Lung (tissue), 12 donors: Measurements from ENCODE around the gene POU3F4. TPM values are rescaled to one million over a fixed set of nuclear protein-coding genes. Genes with fewer than 3 reads are reported as not detected.
A peak's percentile ranks its signal among the peaks of the same experiment; 100 is the strongest.

ENCODE experiments used
- ATAC-seq: fragments of 200-7000 bp; cut with Tn5 transposase; one replicate; pipeline ENCODE4 v1.9.1; 2020; ENCODE audit warnings: moderate number of reproducible peaks; ENCODE audit not compliant: insufficient read depth, low FRiP score
- DNase-seq, 3 donors: peaks; one replicate each; pipeline ENCODE4 v3.0.0-alpha.2; 2013 to 2017
- H3K27ac ChIP-seq, 2 donors: one replicate each; pipeline ENCODE4 v1.5.1; 2013; ENCODE audit warnings: mild to moderate bottlenecking in 2 of 2, moderate library complexity in 2 of 2, control low read depth in 1 of 2, inconsistent platforms in 1 of 2, low read depth in 1 of 2, low read length in 1 of 2
- H3K27me3 ChIP-seq, 3 donors: one replicate each; pipeline ENCODE4 v1.5.1; 2013; ENCODE audit warnings: low read length in 2 of 3; ENCODE audit not compliant: control insufficient read depth in 3 of 3, insufficient read depth in 3 of 3
- H3K36me3 ChIP-seq, 4 donors: one replicate each; pipeline ENCODE4 v1.5.1; 2013; ENCODE audit warnings: low read length in 4 of 4, mild to moderate bottlenecking in 1 of 4, moderate library complexity in 1 of 4; ENCODE audit not compliant: control insufficient read depth in 4 of 4, insufficient read depth in 4 of 4
- H3K4me1 ChIP-seq, 5 donors: one replicate each; pipeline ENCODE4 v1.5.1; 2013; ENCODE audit warnings: low read length in 5 of 5, mild to moderate bottlenecking in 2 of 5, moderate library complexity in 1 of 5; ENCODE audit not compliant: control insufficient read depth in 5 of 5, insufficient read depth in 5 of 5
- H3K4me3 ChIP-seq: one replicate; pipeline ENCODE4 v1.5.1; 2013; ENCODE audit warnings: mild to moderate bottlenecking, control low read depth, moderate library complexity
- H3K9ac ChIP-seq, 2 donors: one replicate each; pipeline ENCODE4 v1.5.1; 2013; ENCODE audit warnings: low read length in 2 of 2, control low read depth in 1 of 2; ENCODE audit not compliant: insufficient read depth in 1 of 2
- H3K9me3 ChIP-seq, 4 donors: one replicate each; pipeline ENCODE4 v1.5.1; 2013; ENCODE audit warnings: low read length in 3 of 4, mild to moderate bottlenecking in 1 of 4, moderate library complexity in 1 of 4; ENCODE audit not compliant: control insufficient read depth in 4 of 4, insufficient read depth in 3 of 4
- CTCF ChIP-seq: IDR thresholded peaks from 2 replicates; pipeline ENCODE4 v1.5.1; 2012; ENCODE audit warnings: mild to moderate bottlenecking; ENCODE audit errors: control extremely low read depth, extremely low read depth
- WGBS, 2 donors: extraction: QIAGEN DNeasy Blood & Tissue Kit; methylation state at CpG; one replicate each; pipeline ENCODE4 v1.1.7; 2013; 5-methylcytosine and 5-hydroxymethylcytosine counted together
- polyA plus RNA-seq, 2 donors: library from polyadenylated mRNA; stranded (reverse); fragments of 200-250 nt; gene quantifications; one replicate each; pipeline ENCODE4 v1.2.1, GENCODE V29; 2013
- total RNA-seq, 2 donors: library from RNA; depleted of rRNA in 1 of 2; stranded (reverse); fragments of >200 nt in 1 of 2; gene quantifications; one replicate each; pipeline ENCODE4 v1.2.1, GENCODE V29; 2014 to 2021
- donor health status: control.
- donor health status: control.
- donor health status: Bipolar disorder and iron deficiency.
- donor health status: healthy.
- donor health status: DM: yes; HTN: yes; CAD: no.

POU3F4 gene
- total and polyA plus RNA-seq, 4 donors = not detected

GRCh38 chrX:83535417-83536196 is 27.5 kb downstream of the POU3F4 start:
- DNase-seq (peak in 1 of 3 donors; percentile 1), ATAC-seq (no peak)
- Histone ChIP-seq H3K36me3 (no peaks in the 10 kb centered on the region), H3K4me1 (no peaks in the 10 kb centered on the region), H3K27ac (no peak overlapping the region), H3K4me3 (no peak overlapping the region), H3K9me3 (no peaks in the 10 kb centered on the region), H3K27me3 (peaks cover 0 to 2% (median 2%) of the 10 kb centered on the region in 3 donors), H3K9ac (no peak overlapping the region)
- 49 to 61% methylated on average over 7 of the region's 7 CpGs for WGBS, 2 donors
- no peak for TF ChIP-seq CTCF
